Loucy (cell line): ENCODE data around the gene CIAO3.

ENCODE experiments used
- EZH2phosphoT487 ChIP-seq: fragments of 200-600 bp; IDR thresholded peaks from 2 replicates; pipeline ENCODE4 v1.6.1; 2018; ENCODE audit warnings: antibody characterized with exemption, mild to moderate bottlenecking, moderate library complexity, borderline replicate concordance
- TF ChIP-seq, protein P1 (sequence below): fragments of 200-600 bp; sonication (generic); conservative IDR thresholded peaks from 2 replicates; pipeline ENCODE4 v1.5.1; 2014; ENCODE audit warnings: mild to moderate bottlenecking, antibody characterized with exemption, low read length

DNA sequence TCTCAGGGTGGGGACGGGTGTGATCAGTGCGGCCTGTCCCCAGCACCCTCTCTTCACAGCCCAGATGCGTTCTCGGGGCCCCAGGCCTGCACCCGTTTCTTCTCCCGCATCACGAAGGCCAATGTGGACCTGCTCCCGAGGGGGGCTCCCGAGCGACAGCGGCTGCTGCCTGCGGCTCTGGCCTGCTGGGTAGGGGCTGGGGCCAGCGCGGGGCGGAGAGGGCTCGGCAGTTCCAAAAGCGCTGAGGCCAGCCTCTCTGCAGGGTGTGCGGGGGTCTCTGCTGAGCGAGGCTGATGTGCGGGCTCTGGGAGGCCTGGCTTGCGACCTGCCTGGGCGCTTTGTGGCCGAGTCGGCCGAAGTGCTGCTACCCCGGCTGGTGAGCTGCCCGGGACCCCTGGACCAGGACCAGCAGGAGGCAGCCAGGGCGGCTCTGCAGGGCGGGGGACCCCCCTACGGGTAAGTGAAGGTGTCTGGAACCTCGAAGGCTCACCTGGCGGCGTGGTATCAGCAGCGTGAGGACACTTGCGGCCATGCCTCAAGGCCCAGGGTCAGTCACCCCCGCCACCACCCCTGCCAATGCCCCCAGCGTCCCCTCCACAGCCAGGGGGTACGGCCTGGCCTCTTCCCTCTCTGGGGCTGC lies 24.2 kb upstream of the CIAO3 start:
- TF ChIP-seq, protein P1, sequence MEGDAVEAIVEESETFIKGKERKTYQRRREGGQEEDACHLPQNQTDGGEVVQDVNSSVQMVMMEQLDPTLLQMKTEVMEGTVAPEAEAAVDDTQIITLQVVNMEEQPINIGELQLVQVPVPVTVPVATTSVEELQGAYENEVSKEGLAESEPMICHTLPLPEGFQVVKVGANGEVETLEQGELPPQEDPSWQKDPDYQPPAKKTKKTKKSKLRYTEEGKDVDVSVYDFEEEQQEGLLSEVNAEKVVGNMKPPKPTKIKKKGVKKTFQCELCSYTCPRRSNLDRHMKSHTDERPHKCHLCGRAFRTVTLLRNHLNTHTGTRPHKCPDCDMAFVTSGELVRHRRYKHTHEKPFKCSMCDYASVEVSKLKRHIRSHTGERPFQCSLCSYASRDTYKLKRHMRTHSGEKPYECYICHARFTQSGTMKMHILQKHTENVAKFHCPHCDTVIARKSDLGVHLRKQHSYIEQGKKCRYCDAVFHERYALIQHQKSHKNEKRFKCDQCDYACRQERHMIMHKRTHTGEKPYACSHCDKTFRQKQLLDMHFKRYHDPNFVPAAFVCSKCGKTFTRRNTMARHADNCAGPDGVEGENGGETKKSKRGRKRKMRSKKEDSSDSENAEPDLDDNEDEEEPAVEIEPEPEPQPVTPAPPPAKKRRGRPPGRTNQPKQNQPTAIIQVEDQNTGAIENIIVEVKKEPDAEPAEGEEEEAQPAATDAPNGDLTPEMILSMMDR = no peak
- no peak for TF ChIP-seq EZH2phosphoT487
